Trophoblast cell (in vitro differentiated cells and primary cell): Measurements from ENCODE around the gene MEIOB.

ENCODE experiments used
- DNase-seq, 2 donors: peaks; one replicate each; pipeline ENCODE4 v3.0.0-alpha.2; 2016
- H2AFZ ChIP-seq: 2 replicates; pipeline ENCODE4 v1.6.1; 2013; ENCODE audit warnings: low read length, moderate library complexity, mild to moderate bottlenecking; ENCODE audit not compliant: insufficient read depth, poor library complexity
- H2AK5ac ChIP-seq: 2 replicates; pipeline ENCODE4 v1.6.1; 2013; ENCODE audit warnings: mild to moderate bottlenecking, low read length
- H2BK120ac ChIP-seq: 2 replicates; pipeline ENCODE4 v1.6.1; 2013; ENCODE audit warnings: low read length, mild to moderate bottlenecking, moderate library complexity; ENCODE audit not compliant: insufficient read depth, poor library complexity
- H2BK12ac ChIP-seq: 2 replicates; pipeline ENCODE4 v1.6.1; 2013; ENCODE audit warnings: mild to moderate bottlenecking, low read length, moderate library complexity
- H2BK5ac ChIP-seq: 2 replicates; pipeline ENCODE4 v1.6.1; 2013; ENCODE audit warnings: low read length, low read depth, moderate library complexity, mild to moderate bottlenecking; ENCODE audit not compliant: poor library complexity
- H3K14ac ChIP-seq: 2 replicates; pipeline ENCODE4 v1.6.1; 2013; ENCODE audit warnings: mild to moderate bottlenecking, low read length
- H3K18ac ChIP-seq: 2 replicates; pipeline ENCODE4 v1.6.1; 2013; ENCODE audit warnings: mild to moderate bottlenecking, low read length
- H3K23ac ChIP-seq: 2 replicates; pipeline ENCODE4 v1.6.1; 2013; ENCODE audit warnings: low read length
- H3K27ac ChIP-seq: 2 replicates; pipeline ENCODE4 v1.5.1; 2013; ENCODE audit warnings: low read depth, mild to moderate bottlenecking, inconsistent platforms, low read length, moderate library complexity
- H3K27me3 ChIP-seq: 2 replicates; pipeline ENCODE4 v1.6.1; 2013; ENCODE audit warnings: inconsistent platforms, mild to moderate bottlenecking, low read length, moderate library complexity; ENCODE audit not compliant: insufficient read depth
- H3K36me3 ChIP-seq, 2 experiments: 1 replicate in 1 of 2; 2 replicates in 1 of 2; pipeline ENCODE4 v1.6.1; 2013; ENCODE audit warnings: low read length in 2 of 2, mild to moderate bottlenecking in 2 of 2, moderate library complexity in 1 of 2; ENCODE audit not compliant: insufficient read depth in 2 of 2, control insufficient read depth in 1 of 2
- H3K4ac ChIP-seq: 2 replicates; pipeline ENCODE4 v1.6.1; 2013; ENCODE audit warnings: low read depth, mild to moderate bottlenecking, low read length, moderate library complexity
- H3K4me1 ChIP-seq, 2 experiments: 1 replicate in 1 of 2; 2 replicates in 1 of 2; pipeline ENCODE4 v1.6.1; 2013; ENCODE audit warnings: low read length in 2 of 2, mild to moderate bottlenecking in 2 of 2, moderate library complexity in 1 of 2; ENCODE audit not compliant: insufficient read depth in 2 of 2, control insufficient read depth in 1 of 2
- H3K4me2 ChIP-seq: 2 replicates; pipeline ENCODE4 v1.6.1; 2013; ENCODE audit warnings: inconsistent platforms, mild to moderate bottlenecking, low read length, moderate library complexity
- H3K4me3 ChIP-seq: 2 replicates; pipeline ENCODE4 v1.5.1; 2013; ENCODE audit warnings: mild to moderate bottlenecking, low read depth, low read length, inconsistent platforms
- H3K79me1 ChIP-seq: one replicate; pipeline ENCODE4 v1.6.1; 2013; ENCODE audit warnings: low read length
- H3K79me2 ChIP-seq: 2 replicates; pipeline ENCODE4 v1.6.1; 2013; ENCODE audit warnings: low read length, mild to moderate bottlenecking; ENCODE audit not compliant: control insufficient read depth, insufficient read depth, poor library complexity
- H3K9ac ChIP-seq: 2 replicates; pipeline ENCODE4 v1.6.1; 2013; ENCODE audit warnings: mild to moderate bottlenecking, low read length
- H3K9me3 ChIP-seq: 2 replicates; pipeline ENCODE4 v1.6.1; 2013; ENCODE audit warnings: low read depth, mild to moderate bottlenecking, control low read depth, inconsistent platforms, low read length; ENCODE audit not compliant: insufficient read depth
- H4K12ac ChIP-seq: 2 replicates; pipeline ENCODE4 v1.6.1; 2013; ENCODE audit warnings: low read depth, mild to moderate bottlenecking, low read length, moderate library complexity
- H4K8ac ChIP-seq: 2 replicates; pipeline ENCODE4 v1.6.1; 2013; ENCODE audit warnings: low read depth, mild to moderate bottlenecking, low read length, moderate library complexity
- H4K91ac ChIP-seq: one replicate; pipeline ENCODE4 v1.6.1; 2013; ENCODE audit warnings: low read depth, mild to moderate bottlenecking, low read length, moderate library complexity
- WGBS: extraction: QIAGEN DNeasy Blood & Tissue Kit; methylation state at CpG from one replicate; pipeline ENCODE4 v1.1.7; 2013; ENCODE audit warnings: missing lambda C conversion rate; ENCODE audit not compliant: insufficient read length, insufficient coverage; ENCODE audit errors: extremely low coverage; 5-methylcytosine and 5-hydroxymethylcytosine counted together

MEIOB gene

DNA sequence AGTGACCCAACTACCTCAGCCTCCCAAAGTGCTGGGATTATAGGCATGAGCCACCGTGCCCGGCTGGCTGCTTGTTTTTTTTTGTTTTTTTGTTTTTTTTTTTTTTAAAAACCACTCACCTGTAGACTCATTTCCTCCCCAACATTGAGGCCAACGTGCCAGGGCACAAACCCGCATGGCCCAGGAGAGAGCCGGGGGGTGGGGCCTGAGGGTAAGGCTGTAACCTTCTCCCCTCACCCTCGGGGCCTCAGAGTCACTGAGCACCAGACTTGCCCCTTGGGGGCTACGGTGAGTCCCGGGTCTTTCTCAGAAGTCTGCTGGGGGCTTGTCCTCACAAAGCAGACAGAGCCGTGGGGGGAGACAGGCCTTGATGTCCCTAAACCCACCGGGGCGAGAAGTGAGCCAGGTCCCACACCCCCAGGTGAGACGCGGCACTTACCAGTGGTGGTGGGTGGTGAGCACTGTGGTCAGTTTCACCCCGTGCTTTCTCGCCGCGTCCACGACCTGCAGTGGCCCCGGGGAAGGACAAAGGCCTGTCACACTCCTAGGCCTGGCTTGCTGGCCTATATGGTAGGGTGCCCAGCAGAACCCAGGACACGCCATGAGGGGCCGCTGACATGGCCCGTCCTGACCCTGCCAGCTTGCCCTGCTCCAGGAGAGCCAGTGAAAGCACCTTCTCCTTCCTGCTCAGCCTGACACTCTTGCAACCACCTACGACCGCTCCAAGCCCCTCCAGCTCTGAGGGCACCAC lies 49.9 kb downstream of the MEIOB start:
- no CpG with 5 or more reads among the region's 24 CpGs for WGBS
- Histone ChIP-seq H2BK12ac (no peak overlapping the region), H3K4me3 (no peak overlapping the region), H3K14ac (no peak overlapping the region), H3K79me2 (peaks cover 3% of the 10 kb centered on the region), H3K27ac (no peak overlapping the region), H3K4me2 (no peak overlapping the region), H3K18ac (no peak overlapping the region), H3K4me1 (peaks cover 0 to 5% of the 10 kb centered on the region in 2 experiments), H3K36me3 (peaks cover 40 to 46% of the 10 kb centered on the region in 2 experiments), H3K9me3 (no peaks in the 10 kb centered on the region), H2AFZ (no peak overlapping the region), H3K79me1 (peaks cover 3% of the 10 kb centered on the region), H2AK5ac (no peak overlapping the region), H3K9ac (no peak overlapping the region), H3K27me3 (no peaks in the 10 kb centered on the region), H4K8ac (no peak overlapping the region), H2BK5ac (no peak overlapping the region), H3K4ac (no peak overlapping the region), H3K23ac (no peak overlapping the region), H4K91ac (no peak overlapping the region), H4K12ac (no peak overlapping the region), H2BK120ac (no peak overlapping the region)
- no peak for DNase-seq

DNA sequence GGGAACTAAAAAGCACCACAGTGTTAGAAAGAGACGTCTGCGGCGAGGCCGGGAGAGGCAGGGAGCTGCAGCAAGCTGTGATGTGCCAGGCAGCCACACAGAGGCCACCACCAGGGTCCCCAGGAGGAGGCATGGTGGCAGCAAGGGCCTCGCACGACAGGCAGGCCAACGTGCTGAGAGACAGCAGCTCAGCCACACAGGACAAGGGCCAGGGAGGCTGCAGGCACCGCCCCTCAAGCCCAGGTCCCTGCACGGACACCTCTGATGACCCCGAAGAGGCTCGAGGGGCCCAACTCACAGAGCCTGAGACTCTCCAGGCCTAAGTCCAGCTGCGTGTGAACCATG lies 51.0 kb downstream of the MEIOB start:
- no CpG with 5 or more reads among the region's 12 CpGs for WGBS
- Histone ChIP-seq H3K4me3 (no peak overlapping the region), H3K4me1 (peaks cover 0 to 5% of the 10 kb centered on the region in 2 experiments)

DNA sequence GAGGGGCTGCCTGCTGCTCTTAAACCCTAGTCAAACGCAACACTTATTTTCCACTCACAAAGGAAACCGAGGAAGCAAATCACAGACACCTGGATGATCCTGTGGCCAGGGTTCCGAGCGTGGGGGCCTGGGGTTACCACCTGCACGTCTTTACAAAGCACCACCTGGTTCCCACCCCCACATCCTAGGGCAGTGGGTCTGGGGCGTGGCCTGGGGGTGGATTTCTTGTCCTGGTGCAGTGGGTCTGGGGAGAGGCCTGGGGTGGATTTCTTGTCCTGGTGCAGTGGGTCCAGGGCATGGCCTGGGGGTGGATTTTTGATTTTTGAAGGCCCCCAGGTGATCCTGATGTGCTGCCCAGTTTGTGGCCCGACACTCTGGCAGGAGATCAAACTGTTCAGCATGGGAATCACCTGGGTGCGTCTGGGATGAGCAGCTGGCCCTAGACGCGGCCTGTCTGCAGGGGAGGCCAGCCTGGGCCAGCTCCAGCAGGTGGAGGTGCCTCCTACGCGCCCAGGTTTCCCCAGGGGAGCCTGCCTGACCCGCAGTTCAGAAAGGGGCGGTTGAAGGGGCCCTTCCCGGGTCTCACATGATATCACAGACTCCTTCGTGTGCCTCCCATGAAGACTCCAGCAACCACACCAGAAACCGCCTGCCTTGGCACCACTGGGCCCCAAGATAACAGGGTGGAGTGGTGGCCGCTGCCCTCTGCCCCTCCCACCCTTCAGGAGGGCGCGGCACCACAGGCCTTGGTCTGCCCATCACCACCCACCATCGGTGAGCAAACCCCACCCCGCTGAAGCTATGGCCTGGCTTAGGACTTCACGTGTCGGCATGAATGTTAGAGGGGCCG lies 51.6 kb downstream of the MEIOB start:
- H4K91ac ChIP-seq = no peak overlapping the region
- no peak overlapping the region for H2BK120ac ChIP-seq
- H3K79me2 ChIP-seq = no peaks in the 10 kb centered on the region
- no peak overlapping the region for H2BK5ac ChIP-seq
- H3K27ac ChIP-seq = no peak overlapping the region
- H3K27me3 ChIP-seq = no peaks in the 10 kb centered on the region
- H3K9me3 ChIP-seq = no peaks in the 10 kb centered on the region
- H4K12ac ChIP-seq = no peak overlapping the region
- peaks cover 51 to 57% of the 10 kb centered on the region in 2 experiments for H3K36me3 ChIP-seq
- H3K4me2 ChIP-seq = no peak overlapping the region
- WGBS = no CpG with 5 or more reads among the region's 25 CpGs
- no peak overlapping the region for H3K4ac ChIP-seq
- H2AFZ ChIP-seq = no peak overlapping the region
- no peak overlapping the region for H3K18ac ChIP-seq
- no peaks in the 10 kb centered on the region for H3K4me1 ChIP-seq
- no peak for DNase-seq
- no peak overlapping the region for H2BK12ac ChIP-seq
- H3K79me1 ChIP-seq = no peaks in the 10 kb centered on the region
- no peak overlapping the region for H3K9ac ChIP-seq
- no peak overlapping the region for H3K14ac ChIP-seq
- no peak overlapping the region for H3K4me3 ChIP-seq
- H3K23ac ChIP-seq = no peak overlapping the region
- no peak overlapping the region for H2AK5ac ChIP-seq
- no peak overlapping the region for H4K8ac ChIP-seq

More for the DNA sequence above, 51.0 kb downstream of the MEIOB start:
- Histone ChIP-seq H4K8ac (no peak overlapping the region), H3K79me1 (no peaks in the 10 kb centered on the region), H3K9ac (no peak overlapping the region), H2AK5ac (no peak overlapping the region), H3K4me2 (no peak overlapping the region), H2BK12ac (no peak overlapping the region), H3K36me3 (peaks cover 48 to 54% of the 10 kb centered on the region in 2 experiments), H3K14ac (no peak overlapping the region), H3K9me3 (no peaks in the 10 kb centered on the region), H3K4ac (no peak overlapping the region), H3K27me3 (no peaks in the 10 kb centered on the region), H3K23ac (no peak overlapping the region), H4K12ac (no peak overlapping the region), H3K79me2 (peaks cover under 1% of the 10 kb centered on the region), H4K91ac (no peak overlapping the region), H3K18ac (no peak overlapping the region), H3K27ac (no peak overlapping the region), H2BK120ac (no peak overlapping the region), H2BK5ac (no peak overlapping the region), H2AFZ (no peak overlapping the region)
- no peak for DNase-seq

DNA sequence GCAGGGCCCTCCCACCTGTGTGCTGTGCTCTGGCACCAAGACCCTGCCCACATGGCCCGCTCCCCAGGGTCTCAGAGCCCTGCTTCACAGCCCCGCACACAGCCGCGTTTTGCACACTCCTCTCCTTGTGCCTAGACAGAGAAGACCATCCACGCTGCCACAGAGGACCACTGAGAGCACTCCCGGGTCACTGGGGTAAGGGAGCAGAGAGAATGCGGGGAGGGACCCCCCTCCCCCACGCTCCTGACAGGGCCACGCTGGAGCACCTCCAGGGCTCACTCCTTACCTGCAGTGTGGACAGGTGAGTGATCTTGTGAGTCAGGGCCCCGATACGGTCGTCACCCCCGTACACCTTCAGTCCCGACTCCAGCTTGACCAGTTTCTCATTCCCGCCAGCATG lies 52.4 kb downstream of the MEIOB start:
- no CpG with 5 or more reads among the region's 15 CpGs for WGBS
- Histone ChIP-seq H3K4ac (no peak overlapping the region), H2AFZ (no peak overlapping the region), H4K8ac (no peak overlapping the region), H3K4me3 (no peak overlapping the region), H3K9ac (no peak overlapping the region), H3K27ac (no peak overlapping the region), H3K18ac (no peak overlapping the region), H3K23ac (no peak overlapping the region), H2BK5ac (no peak overlapping the region), H4K12ac (no peak overlapping the region), H3K36me3 (peaks cover 52 to 60% of the 10 kb centered on the region in 2 experiments), H3K9me3 (no peaks in the 10 kb centered on the region), H3K4me1 (no peaks in the 10 kb centered on the region), H3K4me2 (no peak overlapping the region), H2BK12ac (no peak overlapping the region), H4K91ac (no peak overlapping the region), H2BK120ac (no peak overlapping the region), H2AK5ac (no peak overlapping the region), H3K79me2 (no peaks in the 10 kb centered on the region), H3K27me3 (no peaks in the 10 kb centered on the region), H3K79me1 (no peaks in the 10 kb centered on the region), H3K14ac (no peak overlapping the region)
- DNase-seq = no peak
